OCI-LY1 (cell line): ENCODE results near the gene ST6GALNAC2.

Source experiments
- EZH2 ChIP-seq: fragments of 200-600 bp; sonication (generic), shearing (Covaris generic); IDR thresholded peaks from 2 replicates; pipeline ENCODE4 v1.8.0; 2017; ENCODE audit warnings: borderline replicate concordance, mixed run types, mild to moderate bottlenecking, antibody characterized with exemption, low read length, moderate library complexity, mixed read lengths
- TF ChIP-seq, protein P1 (sequence below): fragments of 200-600 bp; sonication (generic), shearing (Covaris generic); IDR thresholded peaks from 2 replicates; pipeline ENCODE4 v1.5.1; 2017; ENCODE audit warnings: mild to moderate bottlenecking, antibody characterized with exemption, low read length, moderate library complexity, mixed read lengths

DNA sequence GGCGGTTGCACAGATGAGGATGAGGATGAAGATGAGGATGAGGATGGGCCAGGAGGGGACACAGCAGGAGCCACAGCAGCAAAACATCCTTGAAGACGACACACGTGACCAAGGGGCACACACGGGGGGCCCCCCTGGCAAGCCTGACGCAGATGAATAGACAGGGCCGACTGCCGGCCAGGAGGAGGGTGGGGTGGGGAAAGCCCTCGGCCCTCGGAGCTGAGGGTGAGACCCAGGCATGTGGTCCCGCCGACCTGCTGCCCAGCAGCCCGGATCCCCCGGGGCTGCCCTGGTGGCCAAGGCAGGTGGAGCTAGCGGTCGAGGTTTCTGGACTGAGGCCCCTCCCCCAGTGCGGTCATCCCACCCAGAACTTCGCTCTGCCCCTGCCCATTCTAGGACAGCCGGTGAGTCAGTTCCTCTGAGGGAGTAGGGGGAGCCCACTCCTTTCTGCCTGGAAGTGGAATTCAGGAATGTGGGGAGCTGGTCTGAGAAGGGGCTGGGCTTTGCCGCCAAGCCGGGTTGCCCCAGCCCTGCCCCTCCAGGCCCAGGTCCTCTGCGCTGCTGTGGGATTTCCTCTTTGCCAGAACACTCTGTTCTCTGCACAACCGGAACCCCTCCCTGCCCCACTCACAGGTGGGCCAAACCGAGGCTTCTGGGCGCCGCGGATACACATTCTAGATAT lies 58.1 kb downstream of the ST6GALNAC2 start:
- TF ChIP-seq, protein P1, sequence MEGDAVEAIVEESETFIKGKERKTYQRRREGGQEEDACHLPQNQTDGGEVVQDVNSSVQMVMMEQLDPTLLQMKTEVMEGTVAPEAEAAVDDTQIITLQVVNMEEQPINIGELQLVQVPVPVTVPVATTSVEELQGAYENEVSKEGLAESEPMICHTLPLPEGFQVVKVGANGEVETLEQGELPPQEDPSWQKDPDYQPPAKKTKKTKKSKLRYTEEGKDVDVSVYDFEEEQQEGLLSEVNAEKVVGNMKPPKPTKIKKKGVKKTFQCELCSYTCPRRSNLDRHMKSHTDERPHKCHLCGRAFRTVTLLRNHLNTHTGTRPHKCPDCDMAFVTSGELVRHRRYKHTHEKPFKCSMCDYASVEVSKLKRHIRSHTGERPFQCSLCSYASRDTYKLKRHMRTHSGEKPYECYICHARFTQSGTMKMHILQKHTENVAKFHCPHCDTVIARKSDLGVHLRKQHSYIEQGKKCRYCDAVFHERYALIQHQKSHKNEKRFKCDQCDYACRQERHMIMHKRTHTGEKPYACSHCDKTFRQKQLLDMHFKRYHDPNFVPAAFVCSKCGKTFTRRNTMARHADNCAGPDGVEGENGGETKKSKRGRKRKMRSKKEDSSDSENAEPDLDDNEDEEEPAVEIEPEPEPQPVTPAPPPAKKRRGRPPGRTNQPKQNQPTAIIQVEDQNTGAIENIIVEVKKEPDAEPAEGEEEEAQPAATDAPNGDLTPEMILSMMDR, result no peak; the same call in 1 of the 2 replicates
- no peak for TF ChIP-seq EZH2
